Fibroblast of skin of back (primary cell): ENCODE measurements around the gene VPS13C.
A peak's percentile ranks its signal among the peaks of the same experiment; 100 is the strongest.

Source experiments
- DNase-seq: peaks from one replicate; pipeline ENCODE4 v3.0.0-alpha.2; 2013

The VPS13C gene

DNA sequence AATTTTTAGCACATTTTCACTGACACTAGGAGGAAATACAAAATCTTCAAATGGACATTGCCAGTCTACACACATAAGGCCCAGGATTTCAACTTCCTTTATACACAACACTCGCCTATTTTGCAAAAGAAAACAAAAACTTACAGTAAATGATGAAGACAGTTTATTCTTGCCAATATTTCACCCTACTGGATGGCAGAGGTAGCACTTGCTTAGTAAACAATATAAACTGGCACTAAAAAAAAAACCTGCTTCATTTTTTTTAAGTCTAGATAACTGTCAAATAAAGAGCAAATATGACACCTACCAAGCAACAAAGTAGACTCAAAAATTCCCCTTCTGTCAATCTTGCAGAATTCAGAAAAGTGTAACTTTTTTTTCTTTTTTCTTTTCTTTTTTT, 204.0 kb downstream of the VPS13C start:
- no peak for DNase-seq

- no peak for DNase-seq
These were observed 207.1 kb downstream of the VPS13C start for GRCh38 chr15:61853195-61853594.

- DNase-seq = no peak
These were observed 208.3 kb downstream of the VPS13C start for GRCh38 chr15:61851955-61852354.

GRCh38 chr15:61849447-61849846, 210.8 kb downstream of the VPS13C start:
- DNase-seq = no peak

DNA sequence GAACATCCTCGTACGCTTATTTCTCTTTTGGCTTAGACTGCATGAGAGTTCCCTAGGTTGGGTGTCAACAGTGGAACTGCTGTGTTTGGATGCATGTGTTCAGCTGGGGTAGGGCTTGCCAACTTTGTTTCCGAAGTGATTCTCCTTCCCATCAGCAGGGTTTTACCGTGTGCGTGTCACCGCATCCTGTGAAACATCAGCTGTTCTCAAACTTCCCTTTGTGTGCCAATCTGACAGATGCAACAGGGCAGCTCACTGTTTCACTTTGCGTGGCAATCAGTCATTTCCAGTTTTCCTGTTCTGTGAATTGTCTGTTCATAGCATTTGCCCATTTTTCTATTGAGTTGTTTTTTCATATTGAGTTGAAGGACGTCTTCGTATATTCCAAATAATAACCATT, 218.8 kb downstream of the VPS13C start:
- DNase-seq = no peak

DNA sequence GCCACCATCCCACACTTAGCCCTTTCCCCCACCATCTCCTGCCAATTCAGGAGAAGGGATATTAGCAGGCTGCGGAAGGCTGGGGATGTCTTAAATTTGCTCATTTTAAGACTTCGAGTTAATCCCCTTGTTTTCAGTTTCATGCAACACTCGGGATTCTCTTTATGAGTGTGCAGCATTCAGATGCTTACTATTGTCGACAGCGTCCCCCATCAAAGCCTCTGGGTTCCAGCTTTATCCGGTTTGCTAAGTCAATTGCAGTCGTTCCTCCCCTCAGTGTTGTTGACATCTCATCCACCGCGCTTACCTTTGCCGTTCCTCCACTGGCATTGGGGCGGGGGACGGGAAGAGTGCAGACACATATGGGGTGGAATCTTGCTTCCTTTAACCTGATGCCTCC, 220.2 kb downstream of the VPS13C start:
- DNase-seq = no peak

GRCh38 chr15:61839546-61839945, 220.7 kb downstream of the VPS13C start:
- DNase-seq = peak; percentile 54

DNA sequence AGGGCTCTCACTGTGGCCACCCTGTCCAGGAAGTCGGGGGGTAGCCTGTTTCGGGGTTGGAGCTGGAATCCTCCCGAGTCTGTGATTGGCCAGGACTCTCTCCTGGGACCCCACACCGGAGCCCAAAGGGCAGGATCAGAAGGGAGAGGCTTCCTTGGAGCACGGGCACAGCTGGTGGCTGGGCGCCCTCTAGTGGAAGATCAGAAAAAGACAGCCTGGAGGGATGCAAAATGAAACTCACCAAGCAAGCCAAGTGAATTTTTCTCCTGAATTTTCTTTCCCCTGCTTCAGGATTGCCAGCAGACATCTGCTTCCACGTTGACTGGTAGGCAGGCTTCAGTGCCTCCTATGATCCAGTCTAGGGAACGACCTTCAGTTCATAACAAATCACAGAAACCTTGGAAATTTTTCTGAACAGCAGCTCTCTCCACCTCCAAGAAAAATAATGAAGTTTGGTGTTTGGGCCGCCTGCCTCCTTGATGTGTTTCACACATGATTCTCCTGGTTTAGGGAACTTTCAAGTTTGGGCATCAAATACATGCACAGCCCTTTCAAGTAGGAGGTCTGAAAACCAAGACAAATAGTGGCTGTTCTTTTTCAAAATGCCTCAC, 224.6 kb downstream of the VPS13C start:
- DNase-seq = peak; percentile 48

- no peak for DNase-seq
These were observed 225.2 kb downstream of the VPS13C start for GRCh38 chr15:61835029-61835428.

GRCh38 chr15:61834076-61834697, 226.1 kb downstream of the VPS13C start:
- DNase-seq = peak; percentile 70

- no peak for DNase-seq
These were observed 228.0 kb downstream of the VPS13C start for GRCh38 chr15:61832223-61832622.

GRCh38 chr15:61831505-61831921, 228.7 kb downstream of the VPS13C start:
- DNase-seq = no peak

- DNase-seq = no peak
These were observed 229.5 kb downstream of the VPS13C start for GRCh38 chr15:61830536-61831330.

DNA sequence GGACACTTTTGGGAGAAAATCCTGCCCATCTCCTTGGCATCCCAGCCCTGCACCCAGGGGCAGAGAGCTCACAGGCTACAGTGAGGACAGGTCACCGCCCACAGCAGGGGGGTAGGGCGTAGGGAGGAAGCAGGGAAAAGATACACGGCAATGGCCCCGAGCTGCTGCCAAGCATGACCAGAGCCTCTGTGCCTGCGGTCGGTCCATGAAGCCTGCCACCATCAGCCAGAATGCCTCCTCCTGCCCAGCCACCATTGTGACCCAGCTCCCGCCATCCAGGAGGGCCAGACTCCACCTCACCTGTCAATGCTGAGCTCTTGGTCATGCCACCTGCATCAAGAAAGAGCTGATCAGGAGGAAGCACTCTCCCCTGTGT, 230.7 kb downstream of the VPS13C start:
- DNase-seq = no peak

- no peak for DNase-seq
These were observed 231.3 kb downstream of the VPS13C start for GRCh38 chr15:61828860-61829513.

DNA sequence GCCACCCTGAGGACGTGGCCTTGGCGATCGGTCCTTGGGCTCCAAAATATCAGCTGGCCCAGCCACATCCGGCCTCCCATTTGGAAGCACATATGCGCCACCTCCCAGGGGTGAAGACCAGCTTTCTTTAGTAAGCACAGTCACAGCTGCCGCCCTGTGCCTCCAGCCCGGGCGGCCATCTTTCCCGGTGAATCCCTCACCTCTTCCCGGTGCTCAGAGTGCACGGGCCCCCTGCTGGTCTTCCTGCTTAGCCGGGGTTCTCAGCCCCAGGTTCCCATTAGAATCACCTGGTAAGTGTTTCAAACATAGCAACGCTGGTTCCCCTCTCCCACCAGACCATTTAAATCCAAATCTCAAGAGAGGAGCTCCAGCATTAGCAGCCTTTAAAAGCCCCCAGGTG, 232.2 kb downstream of the VPS13C start:
- no peak for DNase-seq

- no peak for DNase-seq
These were observed 233.1 kb downstream of the VPS13C start for GRCh38 chr15:61827131-61827530.

DNA sequence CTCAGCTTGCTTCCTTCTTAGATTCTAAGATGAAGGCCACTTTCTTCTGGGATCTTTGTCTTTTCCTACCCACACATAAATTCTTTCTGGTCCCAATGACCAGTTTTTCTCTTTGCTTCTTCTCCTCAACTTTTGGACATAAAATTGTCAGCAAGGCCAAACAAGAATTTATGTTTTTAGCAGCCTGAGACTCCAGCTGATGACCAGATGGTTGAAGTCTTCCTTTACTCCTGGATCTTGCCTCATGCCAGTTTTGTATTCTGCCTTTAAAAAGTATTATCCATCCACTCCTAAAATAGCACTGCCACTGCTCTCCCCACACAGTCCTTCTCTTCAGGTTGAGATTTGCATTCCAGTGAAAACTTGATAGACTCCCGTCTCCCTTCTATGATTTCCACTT, 236.0 kb downstream of the VPS13C start:
- no peak for DNase-seq

- DNase-seq = no peak
These were observed 237.7 kb downstream of the VPS13C start for GRCh38 chr15:61822511-61822910.

DNA sequence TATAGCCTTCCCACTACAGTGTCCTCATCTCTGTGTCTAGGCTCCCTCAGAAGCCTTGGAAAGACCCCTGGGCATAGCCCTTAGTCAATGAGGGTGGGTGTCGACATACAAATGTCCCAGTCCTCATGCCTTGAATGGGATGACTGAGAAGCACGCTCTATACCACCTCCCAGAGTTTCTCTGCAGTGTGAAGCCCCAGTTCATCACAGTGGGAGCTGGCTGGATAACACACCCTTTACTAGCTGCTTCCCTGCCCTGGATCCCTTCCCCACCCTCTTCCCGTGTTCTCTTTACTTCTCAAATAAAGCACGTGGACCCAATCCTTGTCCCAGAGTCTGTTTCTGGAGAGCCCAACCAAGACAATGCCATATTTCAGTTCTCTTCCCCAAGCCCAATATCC, 239.3 kb downstream of the VPS13C start:
- DNase-seq = no peak

GRCh38 chr15:61820212-61820611, 240.0 kb downstream of the VPS13C start:
- no peak for DNase-seq

GRCh38 chr15:61819386-61819785, 240.9 kb downstream of the VPS13C start:
- DNase-seq = no peak

GRCh38 chr15:61818801-61819200, 241.4 kb downstream of the VPS13C start:
- DNase-seq = no peak
